DND-41 (cell line): ENCODE measurements around the gene HLCS.

ENCODE experiments used
- ATAC-seq: fragments of 200-7000 bp; cut with Tn5 transposase; 3 replicates; pipeline ENCODE4 v1.9.1; 2021; ENCODE audit warnings: low read depth; ENCODE audit not compliant: insufficient read depth
- DNase-seq: peaks from one replicate; pipeline ENCODE4 v3.0.0-alpha.2; 2020
- H2AFZ ChIP-seq: 2 replicates; pipeline ENCODE4 v1.6.0; 2012; ENCODE audit warnings: low read depth, low read length
- H3K27ac ChIP-seq: 2 replicates; pipeline ENCODE4 v1.5.1; 2012; ENCODE audit warnings: low read length, inconsistent platforms
- H3K27me3 ChIP-seq: fragments of 200-600 bp; sonication (generic); 2 replicates; pipeline ENCODE4 v1.6.0; 2012; ENCODE audit warnings: low read length, mild to moderate bottlenecking, inconsistent platforms; ENCODE audit not compliant: insufficient read depth, poor library complexity
- H3K36me3 ChIP-seq: 2 replicates; pipeline ENCODE4 v1.5.1; 2012; ENCODE audit warnings: low read length, inconsistent platforms; ENCODE audit not compliant: insufficient read depth
- H3K4me1 ChIP-seq: 2 replicates; pipeline ENCODE4 v1.5.1; 2012; ENCODE audit warnings: mild to moderate bottlenecking, low read length; ENCODE audit not compliant: insufficient read depth
- H3K4me2 ChIP-seq: 2 replicates; pipeline ENCODE4 v1.6.0; 2012; ENCODE audit warnings: mild to moderate bottlenecking, moderate library complexity, low read length, inconsistent platforms; ENCODE audit not compliant: insufficient read depth
- H3K4me3 ChIP-seq, 2 experiments: fragments of 200-600 bp in 1 of 2; shearing (Covaris generic) in 1 of 2; 2 replicates each; pipeline ENCODE4 v1.5.1; 2012 to 2016; ENCODE audit warnings: inconsistent platforms in 2 of 2, low read length in 2 of 2, mild to moderate bottlenecking in 2 of 2, low read depth in 1 of 2, moderate library complexity in 1 of 2
- H3K79me2 ChIP-seq: 2 replicates; pipeline ENCODE4 v1.6.0; 2012; ENCODE audit warnings: low read length, inconsistent platforms; ENCODE audit not compliant: insufficient read depth
- H3K9ac ChIP-seq: 2 replicates; pipeline ENCODE4 v1.6.0; 2012; ENCODE audit warnings: low read depth, mild to moderate bottlenecking, inconsistent platforms, low read length, moderate library complexity
- H3K9me3 ChIP-seq: 2 replicates; pipeline ENCODE4 v1.5.1; 2012; ENCODE audit warnings: low read length, moderate library complexity, mild to moderate bottlenecking, inconsistent platforms; ENCODE audit not compliant: insufficient read depth, severe bottlenecking
- H4K20me1 ChIP-seq: 2 replicates; pipeline ENCODE4 v1.6.0; 2012; ENCODE audit warnings: low read length; ENCODE audit not compliant: insufficient read depth
- EZH2 ChIP-seq: IDR thresholded peaks from 3 replicates; pipeline ENCODE4 v1.6.1; 2012; ENCODE audit warnings: borderline replicate concordance, low read depth, mild to moderate bottlenecking, moderate library complexity, low read length, inconsistent platforms; ENCODE audit not compliant: severe bottlenecking
- TF ChIP-seq, protein P1 (sequence below): IDR thresholded peaks from 2 replicates; pipeline ENCODE4 v1.5.1; 2012; ENCODE audit warnings: borderline replicate concordance, low read length, moderate library complexity, mild to moderate bottlenecking; ENCODE audit not compliant: poor library complexity, severe bottlenecking; ENCODE audit errors: extremely low read depth

The HLCS gene

DNA sequence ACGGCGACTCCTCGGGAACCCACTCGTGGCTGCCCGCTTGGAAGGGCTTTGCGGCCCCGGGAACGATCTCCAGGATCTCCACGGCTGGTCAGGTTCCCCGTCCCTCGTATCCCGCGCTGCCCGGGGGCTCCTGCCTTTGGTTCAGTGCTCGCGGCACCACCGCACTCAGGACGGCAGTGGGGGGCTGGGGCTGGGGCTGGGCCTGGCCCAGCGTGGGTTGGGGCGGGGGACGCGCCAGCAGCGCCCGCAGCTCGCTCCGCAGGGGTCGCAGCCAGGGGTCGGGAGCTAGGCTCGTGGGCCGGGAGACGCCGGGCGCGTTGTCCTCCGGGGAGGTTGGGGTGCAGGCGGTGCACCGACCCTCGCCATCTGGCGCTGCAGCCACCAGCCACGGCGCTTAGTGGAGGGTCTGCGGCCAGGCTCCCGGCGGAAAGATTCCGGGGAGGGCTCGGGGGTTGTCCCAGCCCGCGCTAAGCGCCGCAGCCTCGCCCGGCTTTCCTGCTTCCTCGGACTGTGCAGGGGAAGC lies 258.6 kb downstream of the HLCS start:
- Histone ChIP-seq H3K4me1 (peaks cover 13% of the 10 kb centered on the region), H3K79me2 (peaks cover 15% of the 10 kb centered on the region; the same call in 1 of the 2 replicates), H3K9me3 (no peaks in the 10 kb centered on the region), H3K9ac (no peak overlapping the region), H3K36me3 (no peaks in the 10 kb centered on the region), H3K27me3 (no peaks in the 10 kb centered on the region), H3K4me3 (no peak overlapping the region), H3K4me2 (no peak overlapping the region), H3K27ac (no peak overlapping the region), H2AFZ (no peak overlapping the region), H4K20me1 (no peaks in the 10 kb centered on the region)
- no peak for DNase-seq
- ATAC-seq: no peak
- TF ChIP-seq, protein P1, sequence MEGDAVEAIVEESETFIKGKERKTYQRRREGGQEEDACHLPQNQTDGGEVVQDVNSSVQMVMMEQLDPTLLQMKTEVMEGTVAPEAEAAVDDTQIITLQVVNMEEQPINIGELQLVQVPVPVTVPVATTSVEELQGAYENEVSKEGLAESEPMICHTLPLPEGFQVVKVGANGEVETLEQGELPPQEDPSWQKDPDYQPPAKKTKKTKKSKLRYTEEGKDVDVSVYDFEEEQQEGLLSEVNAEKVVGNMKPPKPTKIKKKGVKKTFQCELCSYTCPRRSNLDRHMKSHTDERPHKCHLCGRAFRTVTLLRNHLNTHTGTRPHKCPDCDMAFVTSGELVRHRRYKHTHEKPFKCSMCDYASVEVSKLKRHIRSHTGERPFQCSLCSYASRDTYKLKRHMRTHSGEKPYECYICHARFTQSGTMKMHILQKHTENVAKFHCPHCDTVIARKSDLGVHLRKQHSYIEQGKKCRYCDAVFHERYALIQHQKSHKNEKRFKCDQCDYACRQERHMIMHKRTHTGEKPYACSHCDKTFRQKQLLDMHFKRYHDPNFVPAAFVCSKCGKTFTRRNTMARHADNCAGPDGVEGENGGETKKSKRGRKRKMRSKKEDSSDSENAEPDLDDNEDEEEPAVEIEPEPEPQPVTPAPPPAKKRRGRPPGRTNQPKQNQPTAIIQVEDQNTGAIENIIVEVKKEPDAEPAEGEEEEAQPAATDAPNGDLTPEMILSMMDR: no peak
- no peak for TF ChIP-seq EZH2

GRCh38 chr21:36706951-36707762 lies 259.3 kb downstream of the HLCS start:
- TF ChIP-seq, protein P1: no peak
- TF ChIP-seq EZH2: no peak
- H3K27ac ChIP-seq: no peak overlapping the region
- H3K4me2 ChIP-seq: no peak overlapping the region
- H3K9ac ChIP-seq: no peak overlapping the region
- no peak overlapping the region for H2AFZ ChIP-seq
- no peak overlapping the region for H3K4me3 ChIP-seq
- H3K79me2 ChIP-seq: peaks cover 18% of the 10 kb centered on the region
- H3K27me3 ChIP-seq: no peaks in the 10 kb centered on the region
- peaks cover 18% of the 10 kb centered on the region for H3K4me1 ChIP-seq
- ATAC-seq (no peak), DNase-seq (no peak)
- H3K9me3 ChIP-seq: no peaks in the 10 kb centered on the region
- H3K36me3 ChIP-seq: no peaks in the 10 kb centered on the region
- no peaks in the 10 kb centered on the region for H4K20me1 ChIP-seq

DNA sequence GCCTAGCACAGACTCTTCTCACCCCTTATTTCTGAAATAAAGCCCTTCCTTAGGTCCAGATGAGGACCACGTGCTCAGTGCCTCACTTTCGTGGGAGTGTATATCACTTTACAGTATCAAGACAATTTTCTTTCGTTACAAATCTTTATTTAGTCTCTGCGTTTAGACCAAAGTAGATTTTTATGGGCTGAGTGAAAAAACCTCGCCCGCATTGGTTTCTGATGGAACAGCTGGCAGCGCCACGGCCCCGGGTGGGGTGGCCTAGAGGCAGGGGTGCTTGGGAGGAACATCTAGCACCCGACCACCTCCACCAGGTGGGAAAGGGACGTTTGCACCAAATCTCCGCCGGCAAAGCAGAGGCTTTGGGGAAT lies 260.0 kb downstream of the HLCS start:
- ATAC-seq (peak; percentile 7; the same call in 1 of the 3 replicates), DNase-seq (peak; percentile 16)
- no peaks in the 10 kb centered on the region for H3K36me3 ChIP-seq
- no peaks in the 10 kb centered on the region for H3K9me3 ChIP-seq
- no peak overlapping the region for H3K4me2 ChIP-seq
- no peak overlapping the region for H3K4me3 ChIP-seq
- H3K4me1 ChIP-seq: peaks cover 24% of the 10 kb centered on the region
- H3K27me3 ChIP-seq: no peaks in the 10 kb centered on the region
- no peaks in the 10 kb centered on the region for H4K20me1 ChIP-seq
- no peak for TF ChIP-seq EZH2
- TF ChIP-seq, protein P1: no peak
- H3K27ac ChIP-seq: no peak overlapping the region
- H3K79me2 ChIP-seq: peaks cover 25% of the 10 kb centered on the region
- no peak overlapping the region for H2AFZ ChIP-seq
- no peak overlapping the region for H3K9ac ChIP-seq
